HG03558 (cell line): ENCODE data around the gene TFPT.

Experiments
- ATAC-seq: cut with Tn5 transposase; IDR thresholded peaks from one replicate; pipeline ENCODE4 v1.9.1; 2021; ENCODE audit warnings: moderate number of reproducible peaks; ENCODE audit not compliant: unreplicated experiment; ENCODE audit errors: extremely low read depth

The TFPT gene

GRCh38 chr19:54094426-54095000 is 20.9 kb downstream of the TFPT start:
- ATAC-seq, result no peak

GRCh38 chr19:54084410-54084809 is 31.0 kb downstream of the TFPT start:
- no peak for ATAC-seq

GRCh38 chr19:54081032-54081431 is 34.4 kb downstream of the TFPT start, which contains the start of gene TARM1:
TSS of gene TARM1 (minus strand) at chr19:54081365. CDS start at chr19:54081340, 25 bp downstream.
- no peak for ATAC-seq

- ATAC-seq, result no peak
These were observed 38.1 kb downstream of the TFPT start for GRCh38 chr19:54077334-54077733.

GRCh38 chr19:54074851-54075250 is 40.6 kb downstream of the TFPT start:
- no peak for ATAC-seq

- ATAC-seq, result no peak
These were observed 41.6 kb downstream of the TFPT start for GRCh38 chr19:54073829-54074228.

- ATAC-seq, result no peak
These were observed 46.0 kb downstream of the TFPT start for GRCh38 chr19:54069470-54069869.

GRCh38 chr19:54063350-54064116 is 51.9 kb downstream of the TFPT start, which contains the start of gene VSTM1:
TSS of gene VSTM1 (minus strand) at chr19:54063897. CDS start at chr19:54063777, 120 bp downstream.
- ATAC-seq, result no peak

GRCh38 chr19:54062643-54063042 is 52.8 kb downstream of the TFPT start:
- no peak for ATAC-seq
